ENCODE results near the gene GID8.
"Not testable (repeated sequence)": the region's sequence is repeated elsewhere in the genome, so short reads cannot be mapped to it uniquely, and the experiment has no call there.

Gene GID8

GRCh38 chr20:62958388-62959100, 20.6 kb downstream of the GID8 start:
- no peak for DNase-seq (ENCODE audit: low read depth in 2 of 2)

GRCh38 chr20:62959101-62959971, 21.4 kb downstream of the GID8 start:
- no peak for DNase-seq (ENCODE audit: low read depth in 2 of 2)

GRCh38 chr20:62959998-62960436, 22.1 kb downstream of the GID8 start:
- no peak for DNase-seq (ENCODE audit: low read depth in 2 of 2)

GRCh38 chr20:62960446-62961309, 22.7 kb downstream of the GID8 start:
- not testable (repeated sequence) for DNase-seq (ENCODE audit: low read depth in 2 of 2)

GRCh38 chr20:62961310-62961783, 23.4 kb downstream of the GID8 start:
- no peak for DNase-seq (ENCODE audit: low read depth in 2 of 2)

- DNase-seq (ENCODE audit: low read depth in 2 of 2), result no peak
These were observed 23.9 kb downstream of the GID8 start for GRCh38 chr20:62961799-62962198.

- no peak for DNase-seq (ENCODE audit: low read depth in 2 of 2)
These were observed 24.4 kb downstream of the GID8 start for GRCh38 chr20:62962221-62962879.

- DNase-seq (ENCODE audit: low read depth in 2 of 2), result no peak
These were observed 25.1 kb downstream of the GID8 start for GRCh38 chr20:62962891-62963613.

GRCh38 chr20:62963614-62964397, 25.9 kb downstream of the GID8 start:
- DNase-seq (ENCODE audit: low read depth in 2 of 2), result no peak

GRCh38 chr20:62964700-62965099, 26.8 kb downstream of the GID8 start:
- no peak for DNase-seq (ENCODE audit: low read depth in 2 of 2)

GRCh38 chr20:62965363-62965771, 27.4 kb downstream of the GID8 start:
- no peak for DNase-seq (ENCODE audit: low read depth in 2 of 2)

- no peak for DNase-seq (ENCODE audit: low read depth in 2 of 2)
These were observed 28.5 kb downstream of the GID8 start for GRCh38 chr20:62966212-62967148.

- no peak for DNase-seq (ENCODE audit: low read depth in 2 of 2)
These were observed 29.2 kb downstream of the GID8 start for GRCh38 chr20:62967149-62967501.

GRCh38 chr20:62967628-62968351, 29.8 kb downstream of the GID8 start:
- no peak for DNase-seq (ENCODE audit: low read depth in 2 of 2)

GRCh38 chr20:62968378-62969178, 30.6 kb downstream of the GID8 start:
- no peak for DNase-seq (ENCODE audit: low read depth in 2 of 2)

GRCh38 chr20:62969179-62969760, 31.3 kb downstream of the GID8 start:
- DNase-seq (ENCODE audit: low read depth in 2 of 2), result no peak

GRCh38 chr20:62969939-62970306, 32.0 kb downstream of the GID8 start:
- DNase-seq (ENCODE audit: low read depth in 2 of 2), result no peak
